ENCODE measurements around the gene HORMAD1. TPM values are rescaled to one million over a fixed set of nuclear protein-coding genes. Genes with fewer than 3 reads are reported as not detected.
"Not testable (repeated sequence)": the region's sequence is repeated elsewhere in the genome, so short reads cannot be mapped to it uniquely, and the experiment has no call there.

Gene HORMAD1
- polyA plus RNA-seq, 1 experiment = 0.07 TPM

DNA sequence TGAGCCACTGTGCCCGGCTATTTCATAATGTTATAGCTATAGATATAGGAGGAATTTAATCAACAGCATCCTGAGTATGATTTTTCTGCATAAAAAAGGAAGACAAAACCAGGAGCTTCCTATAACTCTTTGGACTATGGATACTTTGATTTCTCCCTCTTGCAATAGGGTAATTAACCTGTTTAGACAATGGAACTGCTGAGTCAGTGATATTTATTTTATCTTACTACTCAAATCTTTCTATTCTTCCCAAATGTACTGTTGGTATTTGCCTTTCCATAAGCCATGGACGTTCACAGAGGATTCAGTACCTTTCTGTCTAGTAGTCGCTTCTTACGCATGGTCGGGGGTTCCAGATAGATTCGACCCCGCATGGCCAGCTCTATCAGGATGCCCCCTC lies 57.4 kb downstream of the HORMAD1 start:
- 0 out of 2 replicates have a peak, but pooled peaks cover 1% of the 10 kb centered on the region for H3K36me3 ChIP-seq (ENCODE audit: control insufficient read depth, insufficient read depth, low read length)
- ChIA-PET POLR2A (no interaction called here), CTCF (no interaction called here)
- TF ChIP-seq, protein P1, sequence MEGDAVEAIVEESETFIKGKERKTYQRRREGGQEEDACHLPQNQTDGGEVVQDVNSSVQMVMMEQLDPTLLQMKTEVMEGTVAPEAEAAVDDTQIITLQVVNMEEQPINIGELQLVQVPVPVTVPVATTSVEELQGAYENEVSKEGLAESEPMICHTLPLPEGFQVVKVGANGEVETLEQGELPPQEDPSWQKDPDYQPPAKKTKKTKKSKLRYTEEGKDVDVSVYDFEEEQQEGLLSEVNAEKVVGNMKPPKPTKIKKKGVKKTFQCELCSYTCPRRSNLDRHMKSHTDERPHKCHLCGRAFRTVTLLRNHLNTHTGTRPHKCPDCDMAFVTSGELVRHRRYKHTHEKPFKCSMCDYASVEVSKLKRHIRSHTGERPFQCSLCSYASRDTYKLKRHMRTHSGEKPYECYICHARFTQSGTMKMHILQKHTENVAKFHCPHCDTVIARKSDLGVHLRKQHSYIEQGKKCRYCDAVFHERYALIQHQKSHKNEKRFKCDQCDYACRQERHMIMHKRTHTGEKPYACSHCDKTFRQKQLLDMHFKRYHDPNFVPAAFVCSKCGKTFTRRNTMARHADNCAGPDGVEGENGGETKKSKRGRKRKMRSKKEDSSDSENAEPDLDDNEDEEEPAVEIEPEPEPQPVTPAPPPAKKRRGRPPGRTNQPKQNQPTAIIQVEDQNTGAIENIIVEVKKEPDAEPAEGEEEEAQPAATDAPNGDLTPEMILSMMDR (IDR thresholded peaks at IDR 0.05; ENCODE audit: insufficient read depth, low read depth, low read length) = no peak
- no peaks in the 10 kb centered on the region for H3K27me3 ChIP-seq (ENCODE audit: control insufficient read depth, insufficient read depth, low read length)
- H3K4me3 ChIP-seq (ENCODE audit: low read depth, low read length) = no peak overlapping the region
- DNase-seq (ENCODE audit: low read depth) = no peak

DNA sequence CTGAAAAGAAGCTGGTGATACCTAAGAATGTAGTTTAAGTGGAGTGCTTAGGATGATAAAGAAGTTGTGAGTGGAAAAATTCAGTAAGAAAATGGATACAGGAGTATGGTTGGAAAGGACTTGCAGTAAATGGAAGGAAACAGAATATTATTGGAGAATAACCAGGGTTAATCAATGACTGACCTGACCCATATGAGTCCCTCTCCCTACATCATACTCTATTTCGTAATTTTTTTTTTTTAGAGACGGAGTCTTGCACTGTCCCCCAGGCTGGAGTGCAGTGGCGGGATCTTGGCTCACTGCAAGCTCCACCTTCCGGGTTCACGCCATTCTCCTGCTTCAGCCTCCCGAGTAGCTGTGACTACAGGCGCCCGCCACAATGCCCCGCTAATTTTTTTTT lies 57.9 kb downstream of the HORMAD1 start:
- DNase-seq (ENCODE audit: low read depth) = no peak
- ChIA-PET POLR2A (no interaction called here), CTCF (no interaction called here)
- TF ChIP-seq, protein P1 (IDR thresholded peaks at IDR 0.05; ENCODE audit: insufficient read depth, low read depth, low read length) = no peak
- H3K36me3 ChIP-seq (ENCODE audit: control insufficient read depth, insufficient read depth, low read length) = 0 out of 2 replicates have a peak, but pooled peaks cover 1% of the 10 kb centered on the region
- H3K4me3 ChIP-seq (ENCODE audit: low read depth, low read length) = no peak overlapping the region
- no peaks in the 10 kb centered on the region for H3K27me3 ChIP-seq (ENCODE audit: control insufficient read depth, insufficient read depth, low read length)

DNA sequence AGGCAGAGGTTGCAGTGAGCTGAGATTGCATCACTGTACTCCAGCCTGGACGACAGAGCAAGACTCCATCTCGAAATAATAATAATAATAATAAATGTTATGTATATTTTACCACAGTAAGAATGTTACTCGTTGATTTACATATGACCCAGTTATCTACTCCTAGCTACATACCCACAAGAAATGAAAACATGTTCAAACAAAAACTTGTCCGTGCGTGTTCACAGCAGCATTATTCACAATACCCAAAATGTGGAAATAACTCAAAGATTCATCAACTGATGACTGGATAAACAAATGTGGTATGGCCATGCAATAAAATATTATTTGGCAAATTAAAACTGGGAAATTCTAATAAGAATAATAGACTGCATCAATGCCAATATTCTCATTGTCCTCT lies 59.5 kb downstream of the HORMAD1 start:
- ChIA-PET POLR2A (no interaction called here), CTCF (no interaction called here)
- TF ChIP-seq, protein P1 (IDR thresholded peaks at IDR 0.05; ENCODE audit: insufficient read depth, low read depth, low read length) = no peak
- DNase-seq (ENCODE audit: low read depth) = no peak
- no peak overlapping the region for H3K4me3 ChIP-seq (ENCODE audit: low read depth, low read length)
- H3K27me3 ChIP-seq (ENCODE audit: control insufficient read depth, insufficient read depth, low read length) = no peaks in the 10 kb centered on the region
- no peaks in the 10 kb centered on the region for H3K36me3 ChIP-seq (ENCODE audit: control insufficient read depth, insufficient read depth, low read length)

DNA sequence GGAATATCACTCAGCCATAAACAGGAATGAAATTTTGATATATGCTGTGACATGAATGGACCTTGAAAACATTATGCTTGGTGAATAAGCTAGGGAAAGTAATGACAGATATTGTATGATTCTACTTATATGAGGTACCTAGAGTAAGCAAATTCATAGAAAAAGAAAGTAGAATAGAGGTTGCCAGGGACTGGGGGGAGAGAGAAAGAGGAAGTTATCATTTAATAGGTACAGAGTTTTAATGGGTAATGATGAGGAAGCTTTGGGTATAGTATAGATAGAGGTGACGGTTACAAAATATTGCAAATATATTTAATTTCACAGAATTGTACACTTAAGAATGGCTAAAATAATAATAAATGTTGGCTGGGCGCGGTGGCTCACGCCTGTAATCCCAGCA lies 60.1 kb downstream of the HORMAD1 start:
- CTCF ChIA-PET = no interaction called here
- Histone ChIP-seq H3K36me3 (ENCODE audit: control insufficient read depth, insufficient read depth, low read length) (no peaks in the 10 kb centered on the region), H3K4me3 (ENCODE audit: low read depth, low read length) (no peak overlapping the region), H3K27me3 (ENCODE audit: control insufficient read depth, insufficient read depth, low read length) (no peaks in the 10 kb centered on the region)
- POLR2A ChIA-PET = no interaction called here
- TF ChIP-seq, protein P1 (IDR thresholded peaks at IDR 0.05; ENCODE audit: insufficient read depth, low read depth, low read length) = no peak
- no peak for DNase-seq (ENCODE audit: low read depth)

DNA sequence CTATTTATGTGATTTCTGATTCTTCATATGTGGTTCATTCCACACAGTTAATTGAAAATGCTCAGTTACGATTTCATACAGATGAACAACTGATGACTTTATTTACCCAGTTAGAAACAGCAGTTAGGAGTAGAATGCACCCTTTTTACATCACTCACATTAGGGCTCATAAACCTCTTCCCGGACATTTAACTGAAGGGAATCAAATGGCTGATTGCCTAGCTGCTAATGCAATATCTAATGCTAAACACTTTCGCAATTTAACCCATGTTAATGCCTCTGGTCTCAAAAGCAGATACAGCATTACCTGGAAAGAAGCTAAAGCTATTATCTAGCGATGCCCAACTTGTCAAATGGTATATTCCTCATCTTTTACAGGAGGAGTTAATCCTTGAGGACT lies 63.6 kb downstream of the HORMAD1 start:
- H3K4me3 ChIP-seq (ENCODE audit: low read depth, low read length); H3K27me3 ChIP-seq (ENCODE audit: control insufficient read depth, insufficient read depth, low read length); POLR2A ChIA-PET; H3K36me3 ChIP-seq (ENCODE audit: control insufficient read depth, insufficient read depth, low read length); DNase-seq (ENCODE audit: low read depth): not testable (repeated sequence)
- CTCF ChIA-PET = interaction anchor here (0.6 kb wide), 1 partner anchor 13 kb away, joined by 4 read pairs; no protein-coding TSS in a partner anchor

DNA sequence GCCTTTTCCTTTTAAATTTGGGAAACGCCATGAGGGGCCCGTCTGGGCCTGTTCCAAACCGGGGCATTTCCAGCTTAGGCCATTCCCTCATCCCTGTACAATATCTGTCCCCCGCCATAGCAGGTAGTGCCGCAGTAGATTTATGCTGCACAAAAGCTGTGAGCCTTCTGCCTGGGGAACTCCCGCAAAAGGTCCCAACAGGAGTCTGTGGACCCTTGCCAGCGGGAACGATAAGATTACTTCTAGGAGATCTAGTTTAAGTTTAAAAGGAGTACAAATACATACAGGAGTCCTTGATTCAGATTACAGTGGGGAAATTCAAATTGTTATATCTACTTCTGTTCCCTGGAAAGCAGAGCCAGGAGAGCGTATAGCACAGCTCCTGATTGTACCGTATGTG lies 66.1 kb downstream of the HORMAD1 start:
- H3K27me3 ChIP-seq (ENCODE audit: control insufficient read depth, insufficient read depth, low read length); DNase-seq (ENCODE audit: low read depth); CTCF ChIA-PET; H3K4me3 ChIP-seq (ENCODE audit: low read depth, low read length); POLR2A ChIA-PET; H3K36me3 ChIP-seq (ENCODE audit: control insufficient read depth, insufficient read depth, low read length): not testable (repeated sequence)
